ENCODE results near the gene EIF4G3.
"Not testable (repeated sequence)": the region's sequence is repeated elsewhere in the genome, so short reads cannot be mapped to it uniquely, and the experiment has no call there.

Gene EIF4G3

GRCh38 chr1:21024136-21024896 lies 152.4 kb downstream of the EIF4G3 start:
- DNase-seq: not testable (repeated sequence)

DNA sequence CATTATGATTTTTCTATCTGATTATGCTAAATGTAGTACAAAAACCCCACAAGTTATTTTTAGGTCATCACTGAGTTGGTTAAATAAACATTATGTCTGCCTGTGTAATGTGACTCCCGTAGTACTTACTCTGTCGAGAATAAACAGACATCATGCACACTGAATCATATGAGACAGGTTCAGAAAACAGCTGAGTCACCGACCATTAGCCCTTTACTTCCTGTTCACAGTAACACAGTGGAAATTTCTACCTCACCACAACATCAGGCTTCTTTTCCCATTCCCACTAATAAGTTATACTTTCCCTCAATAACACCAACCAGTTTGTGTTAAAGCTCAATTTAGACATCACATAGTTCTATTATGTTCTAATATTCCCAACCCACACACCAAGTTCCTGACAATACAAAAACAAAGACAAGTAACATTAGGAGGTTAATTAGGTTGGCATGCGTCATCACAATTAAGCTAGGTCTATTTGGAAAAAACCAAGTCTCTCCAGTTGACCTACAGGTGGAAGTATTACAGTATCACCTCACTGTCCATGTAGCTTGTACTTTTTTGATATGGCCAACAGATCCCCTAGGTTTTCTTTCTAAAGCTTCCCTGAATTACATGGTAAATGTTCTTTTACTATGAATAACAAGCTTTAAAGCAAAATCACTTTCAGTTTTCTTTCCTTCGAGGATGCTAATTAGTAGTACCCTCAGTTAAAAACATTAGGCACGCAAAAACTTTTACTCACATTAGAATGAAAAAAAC lies 154.2 kb downstream of the EIF4G3 start:
- peak; percentile 100 for DNase-seq

GRCh38 chr1:21021311-21021710 lies 155.4 kb downstream of the EIF4G3 start:
- DNase-seq: peak; percentile 31

- DNase-seq: no peak
These were observed 156.5 kb downstream of the EIF4G3 start for GRCh38 chr1:21020151-21020550.

GRCh38 chr1:21018673-21019072 lies 158.0 kb downstream of the EIF4G3 start:
- DNase-seq: peak; percentile 47

GRCh38 chr1:21013510-21013909 lies 163.2 kb downstream of the EIF4G3 start:
- DNase-seq: no peak

GRCh38 chr1:21012937-21013336 lies 163.8 kb downstream of the EIF4G3 start:
- no peak for DNase-seq

- DNase-seq: peak; percentile 69
These were observed 168.8 kb downstream of the EIF4G3 start for GRCh38 chr1:21007876-21008275.

- no peak for DNase-seq
These were observed 171.0 kb downstream of the EIF4G3 start for GRCh38 chr1:21005466-21006239.

- no peak for DNase-seq
These were observed 173.2 kb downstream of the EIF4G3 start for GRCh38 chr1:21003281-21004045.

- no peak for DNase-seq
These were observed 175.7 kb downstream of the EIF4G3 start for GRCh38 chr1:21001042-21001441.

GRCh38 chr1:21000245-21000594 lies 176.5 kb downstream of the EIF4G3 start:
- no peak for DNase-seq

DNA sequence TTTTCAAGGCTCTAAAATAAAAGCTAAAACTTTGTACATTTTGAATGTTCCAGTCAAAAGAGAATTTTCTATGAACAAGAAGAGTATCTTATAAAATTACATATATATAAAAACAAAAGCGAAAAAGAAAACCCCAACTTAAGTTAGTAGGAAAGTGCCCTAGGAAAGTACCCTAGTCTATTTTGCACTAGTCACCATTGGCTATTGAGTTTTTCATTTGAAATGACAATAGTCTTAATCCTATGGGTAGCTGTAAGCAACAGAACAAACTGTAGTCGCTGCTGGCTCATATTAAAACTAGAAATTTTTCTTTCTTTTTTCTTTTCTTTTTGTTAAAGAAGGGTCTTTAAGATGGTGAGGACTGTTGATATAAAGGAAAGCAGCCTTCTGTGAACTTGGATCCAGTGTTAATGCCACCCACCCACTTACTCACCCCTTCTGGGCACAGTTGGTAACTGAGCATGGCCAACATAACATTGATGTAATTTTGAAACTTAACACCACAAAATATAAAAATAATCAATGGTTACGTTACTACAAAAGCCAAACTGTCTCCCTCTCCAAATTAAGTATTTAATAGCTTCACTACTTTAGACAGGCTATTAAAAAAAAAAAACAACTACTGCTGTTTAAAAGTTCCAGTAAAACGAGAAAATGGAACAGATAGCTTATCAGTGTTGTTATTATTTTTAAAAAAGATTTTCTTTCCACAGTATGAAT lies 177.0 kb downstream of the EIF4G3 start:
- no peak for DNase-seq

DNA sequence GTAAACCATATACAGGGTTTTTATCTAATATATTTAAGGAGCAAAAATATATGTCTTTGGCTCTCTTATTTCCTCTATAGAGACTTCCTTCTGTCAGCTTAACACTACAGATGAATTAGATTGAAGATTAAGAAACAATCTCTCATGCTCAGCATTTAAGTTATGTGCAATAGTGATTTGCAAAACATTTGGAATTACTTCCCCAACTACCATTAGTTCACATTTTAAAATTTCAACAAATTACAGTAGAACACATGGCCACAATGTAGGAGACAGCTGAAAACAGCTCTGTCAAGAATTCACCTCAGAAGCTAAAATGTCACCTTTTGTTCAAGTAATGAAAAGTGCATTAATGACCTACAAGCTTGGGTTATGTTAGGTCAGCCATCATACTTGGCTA lies 177.9 kb downstream of the EIF4G3 start:
- no peak for DNase-seq

- DNase-seq: no peak
These were observed 179.0 kb downstream of the EIF4G3 start for GRCh38 chr1:20997602-20998224.

DNA sequence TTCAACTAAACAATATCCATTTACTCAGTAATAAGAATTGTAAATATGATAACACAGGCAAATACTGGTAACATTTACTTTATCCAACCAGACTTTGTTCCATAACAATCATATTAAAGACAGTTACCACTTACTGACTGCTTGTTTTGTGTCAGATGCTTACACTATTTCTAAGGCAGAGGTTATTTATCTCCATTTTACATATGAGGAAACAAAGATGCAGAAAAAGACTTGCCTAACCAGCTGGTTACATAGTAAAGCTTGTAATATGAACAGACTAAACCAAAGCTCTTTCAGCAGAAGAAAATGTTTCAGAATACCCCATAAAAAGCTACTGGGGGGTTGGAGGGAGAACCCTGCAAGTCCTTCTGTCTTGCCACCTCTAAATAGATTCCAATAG lies 180.1 kb downstream of the EIF4G3 start:
- DNase-seq: no peak

DNA sequence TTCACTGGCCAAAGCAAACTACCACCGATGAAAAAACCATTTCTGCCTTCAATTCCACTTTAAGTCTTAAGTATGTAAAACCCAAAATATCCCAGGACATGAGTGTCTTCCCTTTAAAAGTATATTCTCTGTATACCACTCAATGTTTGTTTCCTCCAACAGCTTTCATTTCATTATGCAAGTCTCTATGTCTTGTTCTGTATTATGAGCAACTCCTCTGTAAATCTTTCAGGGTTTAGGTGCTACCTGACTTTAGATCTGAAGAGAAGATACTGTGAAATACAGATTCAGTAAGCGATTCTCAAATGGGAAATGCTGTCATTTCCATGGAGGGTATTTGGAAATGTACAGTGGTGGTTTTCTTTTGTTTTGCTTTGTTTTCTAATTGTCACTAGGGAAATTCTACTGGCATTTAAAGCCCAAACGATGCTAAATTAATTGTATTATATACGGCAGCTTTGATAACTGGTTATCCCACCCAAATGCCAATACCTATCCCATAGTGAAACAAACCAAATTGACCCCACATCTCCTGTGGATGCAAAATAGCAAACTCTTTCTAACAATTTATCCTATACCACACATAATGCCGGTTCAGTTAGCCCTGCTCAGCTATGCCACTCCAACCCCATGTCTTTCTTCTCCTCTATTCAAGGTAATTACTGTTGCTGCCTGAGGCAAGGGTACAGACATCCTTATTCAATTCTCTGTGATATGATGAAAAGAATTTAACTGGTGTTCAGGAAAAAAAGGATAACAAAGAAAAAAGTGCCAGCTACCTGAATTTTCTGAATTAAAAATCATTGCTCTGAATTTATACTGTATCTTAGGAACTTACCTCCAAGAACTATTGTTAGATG lies 182.8 kb downstream of the EIF4G3 start:
- no peak for DNase-seq

- DNase-seq: no peak
These were observed 184.2 kb downstream of the EIF4G3 start for GRCh38 chr1:20992322-20993056.

DNA sequence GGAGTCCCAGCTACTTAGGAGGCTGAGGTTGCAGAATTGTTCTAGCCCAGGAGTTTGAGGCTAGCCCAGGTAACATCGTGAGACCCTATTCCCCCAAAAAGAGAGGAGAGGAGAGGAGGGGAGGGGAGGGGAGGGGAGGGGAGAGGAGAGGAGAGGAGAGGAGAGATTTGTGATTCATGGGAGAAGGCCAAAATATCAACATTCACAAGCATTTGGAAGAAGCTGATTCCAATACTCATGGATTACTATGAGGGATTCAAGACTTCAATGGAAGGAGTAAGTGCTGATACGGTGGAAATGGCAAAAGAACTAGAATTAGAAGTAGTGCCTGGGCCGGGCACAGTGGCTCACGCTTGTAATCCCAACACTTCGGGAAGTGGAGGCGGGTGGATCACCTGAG lies 187.8 kb downstream of the EIF4G3 start:
- DNase-seq: no peak
